ENCODE results near the gene SMARCD2. TPM values are rescaled to one million over a fixed set of nuclear protein-coding genes. Genes with fewer than 3 reads are reported as not detected.

The SMARCD2 gene
- total RNA-seq, 2 experiments from 2014 or later, result 102 to 111 TPM

- intact Hi-C loops (cut with DNase I, micrococcal nuclease), result loop anchor here in 1 of 2 experiments (10.0 kb wide), 1 partner anchor 408 kb away; no protein-coding TSS in a partner anchor
- DNase-seq (no peak), ATAC-seq (ENCODE audit: poor library complexity) (no peak)
- no peak overlapping the region for H3K27ac ChIP-seq (ENCODE audit: low read depth in 1 of 2, low read length in 2 of 2)
- H3K4me1 Mint-ChIP-seq (ENCODE audit: low read depth), result peaks cover 66% of the 10 kb centered on the region
- H3K27me3 Mint-ChIP-seq, result no peaks in the 10 kb centered on the region
- H3K36me3 ChIP-seq (ENCODE audit: insufficient read depth, low read length), result peaks cover 89% of the 10 kb centered on the region
- H3K36me3 Mint-ChIP-seq (ENCODE audit: low read depth), result peaks cover 97% of the 10 kb centered on the region
- no peaks in the 10 kb centered on the region for H3K9me3 ChIP-seq (ENCODE audit: control insufficient read depth in 1 of 2, insufficient read depth in 1 of 2, low read length in 2 of 2)
- H3K4me3 Mint-ChIP-seq, result peak overlapping the region; percentile 62
- ChIA-PET CTCF (no interaction called here), POLR2A (interaction anchor here (3.0 to 7.3 kb wide), 2 partner anchors 8 to 135 kb away, joined by 16 to 86 read pairs; partner anchors contain the start of gene SMARCD2)
- no peak overlapping the region for H3K4me3 ChIP-seq (ENCODE audit: low read length)
- H3K27me3 ChIP-seq (ENCODE audit: control insufficient read depth in 1 of 2, insufficient read depth in 2 of 2, low read length in 2 of 2), result no peaks in the 10 kb centered on the region
- H3K9me3 Mint-ChIP-seq, result no peaks in the 10 kb centered on the region
- H3K27ac Mint-ChIP-seq, result peak overlapping the region; percentile 69
- no peak for TF ChIP-seq CTCF (IDR thresholded peaks at IDR 0.05)
- peaks cover 74% of the 10 kb centered on the region for H3K4me1 ChIP-seq (ENCODE audit: insufficient read depth, low read length)
Observed at GRCh38 chr17:63832455-63832854, 10.0 kb downstream of the SMARCD2 start.

GRCh38 chr17:63832014-63832413 lies 10.5 kb downstream of the SMARCD2 start:
- no peaks in the 10 kb centered on the region for H3K9me3 ChIP-seq (ENCODE audit: control insufficient read depth in 1 of 2, insufficient read depth in 1 of 2, low read length in 2 of 2)
- peaks cover 99% of the 10 kb centered on the region for H3K36me3 Mint-ChIP-seq (ENCODE audit: low read depth)
- H3K27me3 Mint-ChIP-seq, result no peaks in the 10 kb centered on the region
- peak overlapping the region; percentile 62 for H3K4me3 Mint-ChIP-seq
- no peaks in the 10 kb centered on the region for H3K27me3 ChIP-seq (ENCODE audit: control insufficient read depth in 1 of 2, insufficient read depth in 2 of 2, low read length in 2 of 2)
- POLR2A ChIA-PET, result interaction anchor here (0.7 to 7.3 kb wide), 5 partner anchors 9 to 90 kb away, joined by 3 to 86 read pairs (median 4); partner anchors contain the start of genes CCDC47, DDX42, SMARCD2 and STRADA
- DNase-seq (no peak), ATAC-seq (ENCODE audit: poor library complexity) (no peak)
- CTCF ChIA-PET, result interaction anchor here (1.7 kb wide), 1 partner anchor 17 kb away, joined by 11 read pairs; no protein-coding TSS in a partner anchor
- no peak for TF ChIP-seq CTCF (IDR thresholded peaks at IDR 0.05)
- H3K9me3 Mint-ChIP-seq, result no peaks in the 10 kb centered on the region
- peaks cover 85% of the 10 kb centered on the region for H3K36me3 ChIP-seq (ENCODE audit: insufficient read depth, low read length)
- peak overlapping the region; percentile 69 for H3K27ac Mint-ChIP-seq
- peak overlapping the region; percentile 2 to 37 for H3K27ac ChIP-seq (ENCODE audit: low read depth in 1 of 2, low read length in 2 of 2)
- H3K4me1 ChIP-seq (ENCODE audit: insufficient read depth, low read length), result peaks cover 70% of the 10 kb centered on the region
- peaks cover 71% of the 10 kb centered on the region for H3K4me1 Mint-ChIP-seq (ENCODE audit: low read depth)
- H3K4me3 ChIP-seq (ENCODE audit: low read length), result no peak overlapping the region
- intact Hi-C loops (cut with DNase I, micrococcal nuclease), result loop anchor here in 1 of 2 experiments (10.0 kb wide), 1 partner anchor 407 kb away; no protein-coding TSS in a partner anchor

GRCh38 chr17:63831505-63831904 lies 11.0 kb downstream of the SMARCD2 start:
- Histone ChIP-seq H3K27ac (ENCODE audit: low read depth in 1 of 2, low read length in 2 of 2) (peak overlapping the region; percentile 2 to 37), H3K9me3 (ENCODE audit: control insufficient read depth in 1 of 2, insufficient read depth in 1 of 2, low read length in 2 of 2) (no peaks in the 10 kb centered on the region), H3K4me3 (ENCODE audit: low read length) (no peak overlapping the region), H3K36me3 (ENCODE audit: insufficient read depth, low read length) (peaks cover 79% of the 10 kb centered on the region), H3K27me3 (ENCODE audit: control insufficient read depth in 1 of 2, insufficient read depth in 2 of 2, low read length in 2 of 2) (no peaks in the 10 kb centered on the region), H3K4me1 (ENCODE audit: insufficient read depth, low read length) (peaks cover 71% of the 10 kb centered on the region)
- no peak for TF ChIP-seq CTCF (IDR thresholded peaks at IDR 0.05)
- Mint-ChIP-seq H3K27me3 (no peaks in the 10 kb centered on the region), H3K27ac (peak overlapping the region; percentile 69), H3K4me1 (ENCODE audit: low read depth) (peaks cover 76% of the 10 kb centered on the region), H3K9me3 (no peaks in the 10 kb centered on the region), H3K36me3 (ENCODE audit: low read depth) (peaks cover 99% of the 10 kb centered on the region), H3K4me3 (peak overlapping the region; percentile 62)
- intact Hi-C loops (cut with DNase I, micrococcal nuclease), result loop anchor here in 1 of 2 experiments (10.0 kb wide), 1 partner anchor 407 kb away; no protein-coding TSS in a partner anchor
- ATAC-seq (ENCODE audit: poor library complexity) (no peak), DNase-seq (peak in 1 of 14 experiments; percentile 38)
- POLR2A ChIA-PET, result interaction anchor here (0.6 to 7.3 kb wide), 6 partner anchors 9 to 137 kb away, joined by 3 to 86 read pairs (median 4); partner anchors contain the start of genes CCDC47, DDX42, SMARCD2 and STRADA
- CTCF ChIA-PET, result interaction anchor here (1.7 kb wide), 1 partner anchor 18 kb away, joined by 11 read pairs; no protein-coding TSS in a partner anchor

All from CD4-positive, alpha-beta T cell (primary cell).